ENCODE data around the gene RCC2.

RCC2 gene

GRCh38 chr1:17425806-17426600, 13.5 kb downstream of the RCC2 start:
- TF ChIP-seq RAD21 (IDR thresholded peaks at IDR 0.05; ENCODE audit: low read depth) (no peak), FOXM1 (IDR thresholded peaks at IDR 0.05; ENCODE audit: borderline replicate concordance, low read depth) (no peak), EGR1 (IDR thresholded peaks at IDR 0.05) (no peak), CEBPB (IDR thresholded peaks at IDR 0.05) (no peak), CREB1 (IDR thresholded peaks at IDR 0.05; ENCODE audit: low read depth) (no peak)

GRCh38 chr1:17423781-17424245, 15.7 kb downstream of the RCC2 start:
- TF ChIP-seq EGR1 (IDR thresholded peaks at IDR 0.05) (no peak), YY1 (IDR thresholded peaks at IDR 0.05; ENCODE audit: low read depth) (no peak), TEAD4 (IDR thresholded peaks at IDR 0.05) (no peak), EP300 (IDR thresholded peaks at IDR 0.05; ENCODE audit: borderline replicate concordance) (no peak), USF1 (IDR thresholded peaks at IDR 0.05) (no peak), ZBTB7A (IDR thresholded peaks at IDR 0.05; ENCODE audit: low read depth) (no peak), CREB1 (IDR thresholded peaks at IDR 0.05; ENCODE audit: low read depth) (no peak), CEBPB (IDR thresholded peaks at IDR 0.05) (no peak), TCF12 (IDR thresholded peaks at IDR 0.05; ENCODE audit: low read depth) (no peak), RAD21 (IDR thresholded peaks at IDR 0.05; ENCODE audit: low read depth) (no peak), REST (IDR thresholded peaks at IDR 0.05; ENCODE audit: low read depth) (no peak)
- TF ChIP-seq, protein P1, sequence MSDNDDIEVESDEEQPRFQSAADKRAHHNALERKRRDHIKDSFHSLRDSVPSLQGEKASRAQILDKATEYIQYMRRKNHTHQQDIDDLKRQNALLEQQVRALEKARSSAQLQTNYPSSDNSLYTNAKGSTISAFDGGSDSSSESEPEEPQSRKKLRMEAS (IDR thresholded peaks at IDR 0.05), result no peak

DNA sequence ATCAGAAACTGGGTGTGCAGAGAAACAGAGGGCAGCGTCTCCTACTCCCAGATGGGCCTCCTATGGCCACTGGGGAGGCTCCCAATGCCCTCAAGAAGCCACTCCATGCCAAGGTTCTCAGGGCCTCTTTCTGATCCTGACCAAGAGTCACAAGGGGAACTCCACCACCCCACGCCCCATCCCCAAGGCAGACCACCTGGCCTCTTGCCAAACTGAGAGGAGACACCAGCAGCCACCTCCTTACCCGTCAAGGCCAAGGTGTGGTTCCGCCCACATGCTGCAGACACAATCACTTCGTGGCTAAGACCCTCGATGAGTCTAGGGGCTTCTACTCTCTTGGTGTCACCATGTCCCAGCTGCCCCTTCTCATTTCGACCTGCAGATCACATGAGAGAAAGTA, 17.0 kb downstream of the RCC2 start:
- no peak for TF ChIP-seq REST (IDR thresholded peaks at IDR 0.05; ENCODE audit: low read depth)
- no peak for TF ChIP-seq NFIC (IDR thresholded peaks at IDR 0.05)
- no peak for TF ChIP-seq FOXM1 (IDR thresholded peaks at IDR 0.05; ENCODE audit: borderline replicate concordance, low read depth)
- no peak for TF ChIP-seq ZBTB7A (IDR thresholded peaks at IDR 0.05; ENCODE audit: low read depth)
- TF ChIP-seq, protein P1 (IDR thresholded peaks at IDR 0.05), result no peak
- no peak for TF ChIP-seq TEAD4 (IDR thresholded peaks at IDR 0.05)
- TF ChIP-seq CEBPB (IDR thresholded peaks at IDR 0.05), result no peak
- TF ChIP-seq CREB1 (IDR thresholded peaks at IDR 0.05; ENCODE audit: low read depth), result no peak
- no peak for TF ChIP-seq USF1 (IDR thresholded peaks at IDR 0.05)
- TF ChIP-seq TCF12 (IDR thresholded peaks at IDR 0.05; ENCODE audit: low read depth), result no peak
- no peak for TF ChIP-seq YY1 (IDR thresholded peaks at IDR 0.05; ENCODE audit: low read depth)
- TF ChIP-seq EGR1 (IDR thresholded peaks at IDR 0.05), result no peak
- no peak for TF ChIP-seq TAF1 (IDR thresholded peaks at IDR 0.05; ENCODE audit: low read depth)

DNA sequence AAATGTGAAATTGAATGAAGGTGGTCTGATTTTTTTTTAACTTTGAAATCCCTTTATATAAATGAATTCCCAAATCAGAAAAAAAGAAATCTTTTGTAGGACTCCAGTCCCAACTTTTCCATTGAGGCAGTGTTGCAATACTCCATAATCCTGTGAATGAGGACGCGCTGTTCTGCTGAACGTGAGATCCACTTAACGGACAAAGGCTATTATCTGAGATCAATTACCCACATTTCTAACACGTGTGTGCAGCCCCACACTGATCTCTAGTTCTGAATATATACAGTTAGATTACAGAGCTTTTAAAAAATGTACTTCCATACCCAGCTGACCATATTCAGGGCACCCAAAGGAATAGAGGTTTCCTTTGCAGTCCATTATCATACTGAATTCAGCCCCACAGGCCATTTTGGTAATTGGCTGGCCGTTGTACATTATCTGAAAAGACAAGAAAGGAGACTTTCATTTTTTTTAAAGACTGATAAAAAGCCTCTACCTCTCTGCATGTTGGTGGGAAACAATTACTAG, 19.0 kb downstream of the RCC2 start:
- TF ChIP-seq EP300 (IDR thresholded peaks at IDR 0.05; ENCODE audit: borderline replicate concordance) (no peak), USF1 (IDR thresholded peaks at IDR 0.05) (no peak), FOXM1 (IDR thresholded peaks at IDR 0.05; ENCODE audit: borderline replicate concordance, low read depth) (no peak), RAD21 (IDR thresholded peaks at IDR 0.05; ENCODE audit: low read depth) (no peak), YY1 (IDR thresholded peaks at IDR 0.05; ENCODE audit: low read depth) (no peak), CEBPB (IDR thresholded peaks at IDR 0.05) (no peak), CREB1 (IDR thresholded peaks at IDR 0.05; ENCODE audit: low read depth) (no peak), NFIC (IDR thresholded peaks at IDR 0.05) (no peak), TAF1 (IDR thresholded peaks at IDR 0.05; ENCODE audit: low read depth) (no peak), ZBTB7A (IDR thresholded peaks at IDR 0.05; ENCODE audit: low read depth) (no peak), EGR1 (IDR thresholded peaks at IDR 0.05) (no peak), TEAD4 (IDR thresholded peaks at IDR 0.05) (no peak), TCF12 (IDR thresholded peaks at IDR 0.05; ENCODE audit: low read depth) (no peak)
- TF ChIP-seq, protein P1 (IDR thresholded peaks at IDR 0.05), result no peak

Measured in Ishikawa (cell line).